ENCODE data around the gene PIGU. TPM values are rescaled to one million over a fixed set of nuclear protein-coding genes. Genes with fewer than 3 reads are reported as not detected.

The PIGU gene
- total and polyA plus RNA-seq, 9 of the 15 experiments (the other 6 are each of a cell fraction or from before 2014, with no cell fraction given) = 6.5 to 100 (median 28.1) TPM

DNA sequence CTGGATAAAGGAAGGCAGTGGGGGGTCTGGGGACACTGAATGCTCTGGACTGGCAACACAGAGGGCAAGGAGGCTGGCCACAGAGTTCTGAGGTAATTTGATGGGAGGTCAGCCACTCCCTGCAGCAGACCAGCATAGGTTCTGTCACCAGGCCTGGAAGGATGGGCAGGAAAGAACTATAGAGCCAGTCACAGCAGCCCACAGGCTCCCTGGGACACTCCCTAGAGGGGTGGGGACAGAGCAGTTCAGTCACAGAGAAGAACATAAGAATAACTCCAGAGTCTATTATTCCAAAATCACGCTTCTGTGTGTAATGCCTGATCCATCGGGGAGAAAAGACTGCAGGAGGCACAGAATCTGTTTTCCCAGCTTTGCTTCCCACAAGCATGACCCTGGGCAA lies 141.0 kb downstream of the PIGU start:
- BruUV-seq (replicated peaks) = no TSS peak
- Histone ChIP-seq H3K4me1 (replicated peaks in 1 of 2; ENCODE audit: control insufficient read depth in 2 of 2, insufficient read depth in 2 of 2, low read length in 2 of 2) (peaks cover 0 to 3% of the 10 kb centered on the region in 2 experiments; a peak in 1 of 5 replicates), H3K4me2 (ENCODE audit: insufficient read depth, low read length) (no peak overlapping the region), H2AFZ (ENCODE audit: low read depth, low read length) (no peak overlapping the region), H3K9ac (ENCODE audit: insufficient read depth in 1 of 2, low read depth in 2 of 2, low read length in 2 of 2) (no peak overlapping the region), H3K9me1 (ENCODE audit: control insufficient read depth, insufficient read depth, low read length) (no peaks in the 10 kb centered on the region), H3K27me3 (ENCODE audit: control insufficient read depth in 2 of 2, insufficient read depth in 2 of 2, low read length in 2 of 2) (no peaks in the 10 kb centered on the region), H4K20me1 (replicated peaks; ENCODE audit: control insufficient read depth, insufficient read depth, low read length) (0 out of 2 replicates have a peak, but pooled peaks cover 3% of the 10 kb centered on the region), H3K79me2 (ENCODE audit: control insufficient read depth, insufficient read depth, low read length) (peaks cover 4% of the 10 kb centered on the region; the same call in 1 of the 3 replicates), H3K27ac (ENCODE audit: extremely low read depth, low read depth, low read length) (no peak overlapping the region), H3K36me3 (ENCODE audit: control insufficient read depth, insufficient read depth, low read length) (peaks cover 71% of the 10 kb centered on the region), H3K9me3 (replicated peaks; ENCODE audit: control insufficient read depth, insufficient read depth, low read depth, low read length) (no peaks in the 10 kb centered on the region), H3K4me3 (no peak overlapping the region)
- FAIRE-seq (no peak), ATAC-seq (no peak), DNase-seq (ENCODE audit: extremely low read depth in 1 of 4, low spot score in 3 of 4) (no peak)
- CTCF ChIA-PET (ENCODE audit: low intra/inter-chr PET ratio) = interaction anchor here (0.6 kb wide), 1 partner anchor 199 kb away, joined by 3 read pairs; no protein-coding TSS in a partner anchor
- in situ Hi-C loops (cut with MboI) (loop anchor here (10.0 kb wide), 1 partner anchor 169 kb away; the partner anchor contains the start of gene TP53INP2), intact Hi-C loops (cut with micrococcal nuclease) (loop anchor here (5.0 kb wide), 3 partner anchors 231 to 344 kb away; no protein-coding TSS in a partner anchor)
- POLR2A ChIA-PET = interaction anchor here (0.9 kb wide), 1 partner anchor 319 kb away, joined by 3 read pairs; no protein-coding TSS in a partner anchor
- TF ChIP-seq FOXM1 (IDR thresholded peaks at IDR 0.05; ENCODE audit: low read depth) (no peak), FOXM1 (CRISPR knock-in tag; IDR thresholded peaks at IDR 0.05; ENCODE audit: low read depth) (no peak), KAT2B (IDR thresholded peaks at IDR 0.05; ENCODE audit: low read depth, low read length) (no peak), TRIM24 (IDR thresholded peaks at IDR 0.05) (no peak), ZNF24 (IDR thresholded peaks at IDR 0.05) (no peak), RCOR1 (IDR thresholded peaks at IDR 0.05; ENCODE audit: borderline replicate concordance in 1 of 2, low read depth in 2 of 2, low read length in 2 of 2) (no peak), CHD1 (IDR thresholded peaks at IDR 0.05; ENCODE audit: low read length) (no peak), ZFP1 (CRISPR knock-in tag; IDR thresholded peaks at IDR 0.05) (no peak), HNRNPL (IDR thresholded peaks at IDR 0.05; ENCODE audit: low read depth, low read length) (no peak), MTA1 (IDR thresholded peaks at IDR 0.05; ENCODE audit: borderline replicate concordance) (no peak), FOXA1 (IDR thresholded peaks at IDR 0.05; ENCODE audit: borderline replicate concordance) (no peak), CBFB (CRISPR knock-in tag; IDR thresholded peaks at IDR 0.05) (no peak), TEAD4 (IDR thresholded peaks at IDR 0.05; ENCODE audit: low read length) (no peak), TEAD4 (CRISPR knock-in tag; IDR thresholded peaks at IDR 0.05; ENCODE audit: borderline replicate concordance) (no peak), ZBTB17 (CRISPR knock-in tag; IDR thresholded peaks at IDR 0.05) (no peak), GABPB2 (CRISPR knock-in tag; conservative IDR thresholded peaks at IDR 0.05) (no peak)
- TF ChIP-seq, protein P1, sequence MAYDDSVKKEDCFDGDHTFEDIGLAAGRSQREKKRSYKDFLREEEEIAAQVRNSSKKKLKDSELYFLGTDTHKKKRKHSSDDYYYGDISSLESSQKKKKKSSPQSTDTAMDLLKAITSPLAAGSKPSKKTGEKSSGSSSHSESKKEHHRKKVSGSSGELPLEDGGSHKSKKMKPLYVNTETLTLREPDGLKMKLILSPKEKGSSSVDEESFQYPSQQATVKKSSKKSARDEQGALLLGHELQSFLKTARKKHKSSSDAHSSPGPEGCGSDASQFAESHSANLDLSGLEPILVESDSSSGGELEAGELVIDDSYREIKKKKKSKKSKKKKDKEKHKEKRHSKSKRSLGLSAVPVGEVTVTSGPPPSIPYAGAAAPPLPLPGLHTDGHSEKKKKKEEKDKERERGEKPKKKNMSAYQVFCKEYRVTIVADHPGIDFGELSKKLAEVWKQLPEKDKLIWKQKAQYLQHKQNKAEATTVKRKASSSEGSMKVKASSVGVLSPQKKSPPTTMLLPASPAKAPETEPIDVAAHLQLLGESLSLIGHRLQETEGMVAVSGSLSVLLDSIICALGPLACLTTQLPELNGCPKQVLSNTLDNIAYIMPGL (CRISPR knock-in tag; IDR thresholded peaks at IDR 0.05) = no peak
- TF ChIP-seq, protein P2, sequence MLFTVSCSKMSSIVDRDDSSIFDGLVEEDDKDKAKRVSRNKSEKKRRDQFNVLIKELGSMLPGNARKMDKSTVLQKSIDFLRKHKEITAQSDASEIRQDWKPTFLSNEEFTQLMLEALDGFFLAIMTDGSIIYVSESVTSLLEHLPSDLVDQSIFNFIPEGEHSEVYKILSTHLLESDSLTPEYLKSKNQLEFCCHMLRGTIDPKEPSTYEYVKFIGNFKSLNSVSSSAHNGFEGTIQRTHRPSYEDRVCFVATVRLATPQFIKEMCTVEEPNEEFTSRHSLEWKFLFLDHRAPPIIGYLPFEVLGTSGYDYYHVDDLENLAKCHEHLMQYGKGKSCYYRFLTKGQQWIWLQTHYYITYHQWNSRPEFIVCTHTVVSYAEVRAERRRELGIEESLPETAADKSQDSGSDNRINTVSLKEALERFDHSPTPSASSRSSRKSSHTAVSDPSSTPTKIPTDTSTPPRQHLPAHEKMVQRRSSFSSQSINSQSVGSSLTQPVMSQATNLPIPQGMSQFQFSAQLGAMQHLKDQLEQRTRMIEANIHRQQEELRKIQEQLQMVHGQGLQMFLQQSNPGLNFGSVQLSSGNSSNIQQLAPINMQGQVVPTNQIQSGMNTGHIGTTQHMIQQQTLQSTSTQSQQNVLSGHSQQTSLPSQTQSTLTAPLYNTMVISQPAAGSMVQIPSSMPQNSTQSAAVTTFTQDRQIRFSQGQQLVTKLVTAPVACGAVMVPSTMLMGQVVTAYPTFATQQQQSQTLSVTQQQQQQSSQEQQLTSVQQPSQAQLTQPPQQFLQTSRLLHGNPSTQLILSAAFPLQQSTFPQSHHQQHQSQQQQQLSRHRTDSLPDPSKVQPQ (CRISPR knock-in tag; IDR thresholded peaks at IDR 0.05; ENCODE audit: borderline replicate concordance) = no peak
- TF ChIP-seq, protein P3, sequence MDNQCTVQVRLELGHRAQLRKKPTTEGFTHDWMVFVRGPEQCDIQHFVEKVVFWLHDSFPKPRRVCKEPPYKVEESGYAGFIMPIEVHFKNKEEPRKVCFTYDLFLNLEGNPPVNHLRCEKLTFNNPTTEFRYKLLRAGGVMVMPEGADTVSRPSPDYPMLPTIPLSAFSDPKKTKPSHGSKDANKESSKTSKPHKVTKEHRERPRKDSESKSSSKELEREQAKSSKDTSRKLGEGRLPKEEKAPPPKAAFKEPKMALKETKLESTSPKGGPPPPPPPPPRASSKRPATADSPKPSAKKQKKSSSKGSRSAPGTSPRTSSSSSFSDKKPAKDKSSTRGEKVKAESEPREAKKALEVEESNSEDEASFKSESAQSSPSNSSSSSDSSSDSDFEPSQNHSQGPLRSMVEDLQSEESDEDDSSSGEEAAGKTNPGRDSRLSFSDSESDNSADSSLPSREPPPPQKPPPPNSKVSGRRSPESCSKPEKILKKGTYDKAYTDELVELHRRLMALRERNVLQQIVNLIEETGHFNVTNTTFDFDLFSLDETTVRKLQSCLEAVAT (IDR thresholded peaks at IDR 0.05) = no peak
- 91% methylated on average over 2 of the region's 2 CpGs for WGBS (ENCODE audit: insufficient coverage, low coverage, missing lambda C conversion rate)

Data from K562 (cell line).